ELF-1 (cell line): ENCODE data around the gene TBX4.
"Not testable (repeated sequence)": the region's sequence is repeated elsewhere in the genome, so short reads cannot be mapped to it uniquely, and the experiment has no call there.

ENCODE experiments used
- DNase-seq: peaks from one replicate; pipeline ENCODE4 v3.0.0-alpha.2; 2016; ENCODE audit warnings: low read depth, low spot score

The TBX4 gene

DNA sequence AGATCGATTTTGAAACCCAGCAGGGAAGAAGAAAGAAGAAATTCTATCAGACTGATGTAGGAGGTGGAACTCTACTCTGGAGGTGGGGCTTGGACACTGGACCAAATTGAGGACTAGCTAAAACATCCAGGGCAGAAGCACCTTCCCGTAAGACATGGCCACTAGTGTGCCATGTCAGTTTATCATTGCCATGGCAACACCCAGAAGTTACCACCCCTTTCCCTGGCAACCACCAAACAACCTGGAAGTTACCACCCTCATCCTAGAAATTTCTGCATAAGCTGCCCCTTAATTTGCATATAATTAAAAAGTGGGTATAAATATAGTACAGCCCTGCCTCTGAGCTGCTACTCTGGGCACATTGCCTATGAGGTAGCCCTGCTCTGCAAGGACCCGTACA is 72.1 kb downstream of the TBX4 start:
- DNase-seq, result no peak

- not testable (repeated sequence) for DNase-seq
These were observed 75.2 kb downstream of the TBX4 start for GRCh38 chr17:61527441-61527840.

DNA sequence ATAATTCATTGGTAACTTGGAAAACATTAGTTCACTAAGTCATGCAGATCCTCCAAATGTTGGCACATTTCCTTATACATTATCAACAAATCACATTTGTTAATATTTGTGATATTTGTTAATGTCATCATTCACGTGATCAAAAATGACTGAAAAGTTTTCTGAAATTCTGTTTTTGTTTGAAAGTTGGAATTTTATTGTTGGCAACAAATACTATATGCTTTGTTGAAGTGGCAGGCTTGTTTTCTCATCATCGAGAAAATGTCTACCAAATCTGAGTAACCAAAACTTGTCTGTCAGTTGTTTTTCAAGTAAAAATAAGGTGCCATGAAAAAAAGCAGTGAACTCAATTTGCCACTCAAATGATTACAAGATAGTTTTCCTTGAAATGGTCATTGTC is 75.9 kb downstream of the TBX4 start:
- DNase-seq, result no peak

- DNase-seq, result no peak
These were observed 79.0 kb downstream of the TBX4 start for GRCh38 chr17:61531223-61531622.

GRCh38 chr17:61532826-61533225 is 80.6 kb downstream of the TBX4 start:
- no peak for DNase-seq

GRCh38 chr17:61533797-61534196 is 81.6 kb downstream of the TBX4 start:
- DNase-seq, result no peak

- no peak for DNase-seq
These were observed 82.2 kb downstream of the TBX4 start for GRCh38 chr17:61534414-61534813.
